ENCODE data around the gene KIAA1328. TPM values are rescaled to one million over a fixed set of nuclear protein-coding genes. Genes with fewer than 3 reads are reported as not detected.

The KIAA1328 gene
- total RNA-seq, 1 donor from 2014 or later, result 11.6 TPM

DNA sequence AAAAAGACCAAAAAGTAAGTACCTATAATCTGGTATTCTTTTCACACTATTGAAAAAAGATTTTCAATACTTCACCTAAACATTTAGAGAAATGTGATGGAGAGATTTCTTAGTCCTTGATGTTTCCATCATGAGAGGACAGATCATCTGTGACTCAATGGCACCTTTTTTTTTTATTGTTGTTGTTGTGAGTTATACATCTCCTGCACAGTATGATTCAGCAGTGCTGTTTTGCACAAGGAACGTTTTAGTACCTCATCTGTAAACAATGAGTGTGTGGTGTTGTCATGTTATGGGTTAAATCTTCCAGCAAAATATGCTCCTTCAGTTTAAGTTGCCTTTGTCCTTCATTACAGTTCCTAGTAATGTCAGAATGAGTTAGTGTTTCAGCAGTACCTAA lies 2.2 kb downstream of the KIAA1328 start:
- Mint-ChIP-seq H3K4me1 (ENCODE audit: unreplicated experiment) (peaks cover 26% of the 10 kb centered on the region), H3K36me3 (peaks cover 23% of the 10 kb centered on the region), H3K27me3 (no peaks in the 10 kb centered on the region), H3K4me3 (peak overlapping the region; percentile 33), H3K27ac (no peak overlapping the region), H3K9me3 (no peaks in the 10 kb centered on the region)
- no peak for TF ChIP-seq CTCF (conservative IDR thresholded peaks at IDR 0.05)
- DNase-seq (ENCODE audit: extremely low spot score, unreplicated experiment), result no peak

DNA sequence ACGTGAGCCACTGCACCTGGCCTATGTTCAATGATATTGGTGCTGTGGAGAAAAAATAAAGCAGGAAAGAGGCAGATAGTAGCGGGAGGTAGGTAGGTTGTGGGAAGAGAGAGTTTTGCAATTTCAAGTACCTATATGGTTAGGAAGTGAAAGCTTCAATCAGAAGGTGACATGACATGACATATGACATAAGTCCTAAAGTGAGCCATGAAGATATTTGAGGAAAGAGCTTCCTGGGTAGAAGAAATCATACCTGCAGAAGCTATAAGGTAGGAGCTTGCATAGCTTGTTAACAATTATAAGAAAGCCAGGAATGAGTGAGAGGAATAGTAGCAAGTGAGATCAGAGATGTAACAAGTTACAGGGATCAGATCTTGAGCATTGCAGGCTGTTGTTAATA lies 4.2 kb downstream of the KIAA1328 start:
- Mint-ChIP-seq H3K9me3 (no peaks in the 10 kb centered on the region), H3K27ac (no peak overlapping the region), H3K36me3 (peaks cover 15% of the 10 kb centered on the region)

GRCh38 chr18:36835927-36836326 lies 7.0 kb downstream of the KIAA1328 start:
- H3K27me3 Mint-ChIP-seq, result no peaks in the 10 kb centered on the region
- peaks cover 6% of the 10 kb centered on the region for H3K4me1 Mint-ChIP-seq (ENCODE audit: unreplicated experiment)
- no peak for TF ChIP-seq CTCF (conservative IDR thresholded peaks at IDR 0.05)
- H3K4me3 Mint-ChIP-seq, result no peak overlapping the region
- no peak for DNase-seq (ENCODE audit: extremely low spot score, unreplicated experiment)
- H3K36me3 Mint-ChIP-seq, result peaks cover 34% of the 10 kb centered on the region
- peaks cover 8% of the 10 kb centered on the region for H3K9me3 Mint-ChIP-seq
- H3K27ac Mint-ChIP-seq, result no peak overlapping the region

More for the DNA sequence above, 4.2 kb downstream of the KIAA1328 start:
- TF ChIP-seq CTCF (conservative IDR thresholded peaks at IDR 0.05), result no peak
- no peak for DNase-seq (ENCODE audit: extremely low spot score, unreplicated experiment)
- no peak overlapping the region for H3K4me3 Mint-ChIP-seq
- no peaks in the 10 kb centered on the region for H3K27me3 Mint-ChIP-seq
- H3K4me1 Mint-ChIP-seq (ENCODE audit: unreplicated experiment), result peaks cover 17% of the 10 kb centered on the region

DNA sequence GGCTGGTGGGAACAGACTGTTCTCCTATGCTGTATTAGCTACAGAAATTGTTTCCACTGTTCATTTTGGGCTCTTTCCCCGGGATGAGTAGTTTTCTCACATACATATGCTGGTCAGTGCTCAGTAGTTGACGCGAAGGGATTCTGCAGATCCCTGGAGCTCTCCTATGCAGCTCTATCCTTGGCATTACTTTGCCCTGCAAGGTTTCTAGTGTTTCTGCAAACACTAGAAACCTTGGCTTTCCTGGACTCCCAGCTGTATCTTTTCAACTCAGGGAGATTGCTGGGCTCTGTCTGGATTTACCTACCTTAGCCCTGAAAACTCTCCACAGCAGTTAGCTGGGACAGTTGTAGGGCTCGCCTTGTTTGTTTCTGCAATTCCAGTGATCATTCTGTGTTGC lies 10.9 kb downstream of the KIAA1328 start:
- Mint-ChIP-seq H3K27ac (no peak overlapping the region), H3K4me1 (ENCODE audit: unreplicated experiment) (no peaks in the 10 kb centered on the region), H3K4me3 (no peak overlapping the region), H3K36me3 (peaks cover 29% of the 10 kb centered on the region), H3K27me3 (no peaks in the 10 kb centered on the region), H3K9me3 (peaks cover 8% of the 10 kb centered on the region)
- no peak for DNase-seq (ENCODE audit: extremely low spot score, unreplicated experiment)
- no peak for TF ChIP-seq CTCF (conservative IDR thresholded peaks at IDR 0.05)

- DNase-seq (ENCODE audit: extremely low spot score, unreplicated experiment), result no peak
- Mint-ChIP-seq H3K9me3 (peaks cover 8% of the 10 kb centered on the region), H3K4me3 (no peak overlapping the region), H3K27ac (no peak overlapping the region), H3K36me3 (peaks cover 23% of the 10 kb centered on the region), H3K27me3 (no peaks in the 10 kb centered on the region), H3K4me1 (ENCODE audit: unreplicated experiment) (no peaks in the 10 kb centered on the region)
- no peak for TF ChIP-seq CTCF (conservative IDR thresholded peaks at IDR 0.05)
Measured at GRCh38 chr18:36843199-36843598, 14.3 kb downstream of the KIAA1328 start.

DNA sequence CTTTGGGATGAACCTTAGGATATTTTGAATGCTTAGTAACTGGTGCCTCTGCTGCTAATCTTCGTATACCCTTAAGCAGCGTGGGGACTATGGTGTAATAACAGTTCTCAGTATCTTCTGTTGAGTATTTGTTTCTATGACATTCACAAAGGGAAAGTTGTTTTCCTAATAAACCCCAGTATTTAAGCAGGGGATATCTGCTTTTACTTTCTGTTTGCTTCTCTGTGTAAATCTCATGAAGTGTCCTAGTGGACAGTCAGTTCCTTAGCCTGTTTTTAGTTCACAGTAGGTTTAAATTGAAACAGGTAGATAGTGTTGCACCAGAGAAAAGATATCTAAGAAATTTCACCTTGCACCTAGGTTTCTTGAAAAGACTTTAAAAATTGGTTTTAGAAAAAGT lies 14.9 kb downstream of the KIAA1328 start:
- no peaks in the 10 kb centered on the region for H3K4me1 Mint-ChIP-seq (ENCODE audit: unreplicated experiment)
- H3K36me3 Mint-ChIP-seq, result peaks cover 19% of the 10 kb centered on the region
- H3K4me3 Mint-ChIP-seq, result no peak overlapping the region
- DNase-seq (ENCODE audit: extremely low spot score, unreplicated experiment), result no peak
- no peaks in the 10 kb centered on the region for H3K27me3 Mint-ChIP-seq
- no peak for TF ChIP-seq CTCF (conservative IDR thresholded peaks at IDR 0.05)
- no peak overlapping the region for H3K27ac Mint-ChIP-seq
- peaks cover 8% of the 10 kb centered on the region for H3K9me3 Mint-ChIP-seq
